Smooth muscle cell (in vitro differentiated cells): ENCODE measurements around the gene TRIM36. TPM values are rescaled to one million over a fixed set of nuclear protein-coding genes. Genes with fewer than 3 reads are reported as not detected.
A peak's percentile ranks its signal among the peaks of the same experiment; 100 is the strongest.

Source experiments
- DNase-seq: peaks from one replicate; lab custom pipeline; 2025; ENCODE audit not compliant: unreplicated experiment; lab: John Stamatoyannopoulos, UW
- H2AFZ ChIP-seq: fragments of 200-600 bp; sonication (generic); 2 replicates; pipeline ENCODE4 v1.6.0; 2016; ENCODE audit warnings: antibody characterized with exemption, low read depth, mild to moderate bottlenecking
- H3F3A ChIP-seq: fragments of 200-600 bp; sonication (generic); 2 replicates; pipeline ENCODE4 v1.6.0; 2017; ENCODE audit warnings: antibody characterized with exemption, low read depth
- H3K27ac ChIP-seq: fragments of 200-600 bp; sonication (generic); 2 replicates; pipeline ENCODE4 v1.5.1; 2016; ENCODE audit warnings: low read depth, mild to moderate bottlenecking
- H3K27me3 ChIP-seq: fragments of 200-600 bp; sonication (generic); 2 replicates; pipeline ENCODE4 v1.6.1; 2016; ENCODE audit warnings: low read depth, mild to moderate bottlenecking
- H3K36me3 ChIP-seq: fragments of 200-600 bp; sonication (generic); 2 replicates; pipeline ENCODE4 v1.5.1; 2016; ENCODE audit warnings: low read depth
- H3K4me1 ChIP-seq: fragments of 200-600 bp; sonication (generic); 2 replicates; pipeline ENCODE4 v1.5.1; 2016; ENCODE audit warnings: low read depth
- H3K4me2 ChIP-seq: fragments of 200-600 bp; sonication (generic); 2 replicates; pipeline ENCODE4 v1.6.0; 2016; ENCODE audit warnings: mild to moderate bottlenecking
- H3K4me3 ChIP-seq: fragments of 200-600 bp; sonication (generic); 2 replicates; pipeline ENCODE4 v1.5.1; 2016; ENCODE audit warnings: mild to moderate bottlenecking
- H3K79me2 ChIP-seq: fragments of 200-600 bp; sonication (generic); 2 replicates; pipeline ENCODE4 v1.6.0; 2016; ENCODE audit warnings: low read depth, mild to moderate bottlenecking
- H3K9ac ChIP-seq: fragments of 200-600 bp; sonication (generic); 2 replicates; pipeline ENCODE4 v1.6.0; 2016; ENCODE audit warnings: low read depth
- H3K9me3 ChIP-seq: fragments of 200-600 bp; sonication (generic); replicated peaks from 2 replicates; pipeline ENCODE4 v1.5.1; 2016; ENCODE audit warnings: low read depth
- H4K20me1 ChIP-seq: fragments of 200-600 bp; sonication (generic); 2 replicates; pipeline ENCODE4 v1.6.0; 2016; ENCODE audit warnings: low read depth
- WGBS: methylation state at CpG from one replicate; pipeline ENCODE4 v1.1.7; 2016; ENCODE audit warnings: low lambda C conversion rate; 5-methylcytosine and 5-hydroxymethylcytosine counted together
- polyA plus RNA-seq: library from polyadenylated mRNA; unstranded; fragments of >200 nt; fragmentation: Nextera tagmentation; extraction: Ambion mirVana; gene quantifications from 2 replicates; pipeline ENCODE4 v1.2.1, GENCODE V29; 2016
- total RNA-seq: library from RNA; depleted of rRNA; stranded (reverse); fragments of >200 nt; gene quantifications from 2 replicates; pipeline ENCODE4 v1.2.3, GENCODE V29; 2014
- TF ChIP-seq, protein P1 (sequence below): fragments of 200-600 bp; sonication (generic); IDR thresholded peaks from 2 replicates; pipeline ENCODE4 v1.5.1; 2017; ENCODE audit warnings: borderline replicate concordance, mild to moderate bottlenecking, antibody characterized with exemption; ENCODE audit not compliant: insufficient read depth, poor library complexity, severe bottlenecking

Gene TRIM36
- total and polyA plus RNA-seq, 2 experiments from 2014 or later = 0.86 to 2.1 TPM

DNA sequence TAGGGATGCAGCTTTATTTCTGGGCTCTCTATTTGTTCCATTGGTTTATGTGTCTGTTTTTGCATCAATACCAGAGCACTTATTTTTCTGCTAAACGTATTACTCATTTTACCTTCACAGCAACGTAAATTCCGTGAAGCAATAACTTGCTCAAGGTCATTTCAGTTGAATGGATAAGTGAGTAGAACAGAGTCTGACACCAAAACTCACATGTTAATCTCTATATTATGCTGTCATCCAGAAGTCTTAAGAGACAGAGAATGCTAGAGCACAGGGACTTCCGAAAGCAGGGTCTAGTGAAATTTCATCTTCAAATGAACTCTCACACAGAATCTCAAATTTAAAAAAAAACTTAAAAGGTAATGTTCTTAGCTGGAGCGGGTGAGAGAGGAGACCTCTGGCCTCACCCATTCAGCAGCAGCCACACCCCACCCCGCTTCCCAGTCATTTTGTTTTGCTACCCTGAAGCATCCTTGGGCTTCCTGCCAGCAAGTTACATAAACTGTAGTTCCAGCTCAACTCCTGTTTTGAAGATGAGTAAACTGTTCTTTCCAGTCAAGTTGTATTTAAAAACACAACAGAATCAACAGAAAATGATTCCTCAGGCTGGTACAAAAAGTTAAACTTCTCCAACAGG is 69.3 kb downstream of the TRIM36 start:
- Histone ChIP-seq H3K4me1 (no peaks in the 10 kb centered on the region), H2AFZ (no peak overlapping the region), H3F3A (no peaks in the 10 kb centered on the region), H3K9me3 (no peaks in the 10 kb centered on the region), H3K9ac (no peak overlapping the region), H3K79me2 (no peaks in the 10 kb centered on the region), H3K27me3 (no peaks in the 10 kb centered on the region), H3K36me3 (no peaks in the 10 kb centered on the region), H3K27ac (no peak overlapping the region), H4K20me1 (no peaks in the 10 kb centered on the region), H3K4me2 (no peak overlapping the region), H3K4me3 (no peak overlapping the region)
- 89% methylated on average over 6 of the region's 6 CpGs for WGBS
- no peak for DNase-seq
- TF ChIP-seq, protein P1, sequence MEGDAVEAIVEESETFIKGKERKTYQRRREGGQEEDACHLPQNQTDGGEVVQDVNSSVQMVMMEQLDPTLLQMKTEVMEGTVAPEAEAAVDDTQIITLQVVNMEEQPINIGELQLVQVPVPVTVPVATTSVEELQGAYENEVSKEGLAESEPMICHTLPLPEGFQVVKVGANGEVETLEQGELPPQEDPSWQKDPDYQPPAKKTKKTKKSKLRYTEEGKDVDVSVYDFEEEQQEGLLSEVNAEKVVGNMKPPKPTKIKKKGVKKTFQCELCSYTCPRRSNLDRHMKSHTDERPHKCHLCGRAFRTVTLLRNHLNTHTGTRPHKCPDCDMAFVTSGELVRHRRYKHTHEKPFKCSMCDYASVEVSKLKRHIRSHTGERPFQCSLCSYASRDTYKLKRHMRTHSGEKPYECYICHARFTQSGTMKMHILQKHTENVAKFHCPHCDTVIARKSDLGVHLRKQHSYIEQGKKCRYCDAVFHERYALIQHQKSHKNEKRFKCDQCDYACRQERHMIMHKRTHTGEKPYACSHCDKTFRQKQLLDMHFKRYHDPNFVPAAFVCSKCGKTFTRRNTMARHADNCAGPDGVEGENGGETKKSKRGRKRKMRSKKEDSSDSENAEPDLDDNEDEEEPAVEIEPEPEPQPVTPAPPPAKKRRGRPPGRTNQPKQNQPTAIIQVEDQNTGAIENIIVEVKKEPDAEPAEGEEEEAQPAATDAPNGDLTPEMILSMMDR = no peak

DNA sequence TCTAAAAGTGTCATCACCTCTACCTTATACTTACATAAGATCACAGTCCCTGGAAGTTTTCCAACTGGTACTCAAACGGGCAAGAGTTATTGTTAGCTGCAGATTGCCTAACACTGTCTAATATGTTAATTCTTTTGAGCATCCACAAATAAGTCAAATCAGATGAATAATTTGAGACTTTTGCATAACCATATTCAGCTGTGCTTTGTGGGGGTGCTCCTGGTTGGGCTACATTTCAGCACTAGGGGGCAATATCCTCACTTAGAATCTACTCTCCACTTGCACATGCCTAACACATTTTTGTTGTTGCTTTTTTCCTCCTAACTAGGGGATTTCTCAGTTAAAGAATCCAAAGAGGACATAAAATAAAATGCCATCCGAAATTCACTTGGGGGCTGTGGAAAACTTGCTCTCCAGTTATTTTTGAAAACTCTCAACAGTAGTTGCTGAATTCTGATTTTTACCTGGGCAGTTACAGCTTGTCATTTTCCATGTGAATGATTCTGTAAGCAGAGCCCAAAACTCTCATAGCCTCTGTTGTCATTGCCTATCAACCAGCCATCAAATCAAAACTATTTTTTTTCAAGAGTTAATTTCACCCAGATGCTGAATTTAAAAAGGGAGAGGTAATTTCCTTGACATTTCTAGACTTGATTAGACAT is 71.5 kb downstream of the TRIM36 start:
- no peak overlapping the region for H3K27ac ChIP-seq
- no peaks in the 10 kb centered on the region for H3K4me1 ChIP-seq
- no peaks in the 10 kb centered on the region for H3F3A ChIP-seq
- H4K20me1 ChIP-seq = no peaks in the 10 kb centered on the region
- TF ChIP-seq, protein P1 = peak; percentile 65
- DNase-seq = no peak
- H2AFZ ChIP-seq = no peak overlapping the region
- no peak overlapping the region for H3K4me2 ChIP-seq
- H3K79me2 ChIP-seq = no peaks in the 10 kb centered on the region
- no peaks in the 10 kb centered on the region for H3K36me3 ChIP-seq
- H3K4me3 ChIP-seq = no peak overlapping the region
- H3K9ac ChIP-seq = no peak overlapping the region
- no peaks in the 10 kb centered on the region for H3K9me3 ChIP-seq
- no peaks in the 10 kb centered on the region for H3K27me3 ChIP-seq
- 18% methylated on average over 2 of the region's 2 CpGs for WGBS

GRCh38 chr5:115097236-115097635 is 72.5 kb downstream of the TRIM36 start:
- Histone ChIP-seq H3K36me3 (no peaks in the 10 kb centered on the region), H4K20me1 (no peaks in the 10 kb centered on the region), H3K27me3 (no peaks in the 10 kb centered on the region), H3K9ac (no peak overlapping the region), H3K4me3 (no peak overlapping the region), H3K4me1 (no peaks in the 10 kb centered on the region), H2AFZ (no peak overlapping the region), H3K9me3 (no peaks in the 10 kb centered on the region), H3K4me2 (no peak overlapping the region), H3K27ac (no peak overlapping the region), H3K79me2 (no peaks in the 10 kb centered on the region), H3F3A (no peaks in the 10 kb centered on the region)
- 90% methylated on average over 2 of the region's 2 CpGs for WGBS
- DNase-seq = no peak
- TF ChIP-seq, protein P1 = no peak
